Activated gamma-delta T cell (primary cell): ENCODE measurements around the gene TRABD2B.
"Not testable (repeated sequence)": the region's sequence is repeated elsewhere in the genome, so short reads cannot be mapped to it uniquely, and the experiment has no call there.

Experiments
- DNase-seq: peaks from one replicate; lab custom pipeline; 2025; lab: John Stamatoyannopoulos, UW

Gene TRABD2B

GRCh38 chr1:47967864-47968555 is 29.2 kb downstream of the TRABD2B start:
- no peak for DNase-seq

- no peak for DNase-seq
Measured at GRCh38 chr1:47965816-47966215, 31.4 kb downstream of the TRABD2B start.

GRCh38 chr1:47964636-47965035 is 32.5 kb downstream of the TRABD2B start:
- DNase-seq = no peak

GRCh38 chr1:47963568-47964358 is 33.4 kb downstream of the TRABD2B start:
- DNase-seq = no peak

- DNase-seq = no peak
Measured at GRCh38 chr1:47962750-47963492, 34.3 kb downstream of the TRABD2B start.

- not testable (repeated sequence) for DNase-seq
Measured at GRCh38 chr1:47961835-47962234, 35.4 kb downstream of the TRABD2B start.

GRCh38 chr1:47956491-47956890 is 40.7 kb downstream of the TRABD2B start:
- DNase-seq = not testable (repeated sequence)

- no peak for DNase-seq
Measured at GRCh38 chr1:47953661-47954060, 43.5 kb downstream of the TRABD2B start.

- no peak for DNase-seq
Measured at GRCh38 chr1:47951545-47952235, 45.5 kb downstream of the TRABD2B start.

GRCh38 chr1:47951026-47951425 is 46.2 kb downstream of the TRABD2B start:
- DNase-seq = no peak

- no peak for DNase-seq
Measured at GRCh38 chr1:47950471-47950870, 46.7 kb downstream of the TRABD2B start.

GRCh38 chr1:47948126-47948525 is 49.1 kb downstream of the TRABD2B start:
- no peak for DNase-seq

GRCh38 chr1:47947531-47947930 is 49.7 kb downstream of the TRABD2B start:
- no peak for DNase-seq

- DNase-seq = no peak
Measured at GRCh38 chr1:47944561-47944960, 52.6 kb downstream of the TRABD2B start.

GRCh38 chr1:47942240-47942629 is 55.0 kb downstream of the TRABD2B start:
- no peak for DNase-seq

- DNase-seq = no peak
Measured at GRCh38 chr1:47941609-47942239, 55.5 kb downstream of the TRABD2B start.

GRCh38 chr1:47940779-47941178 is 56.4 kb downstream of the TRABD2B start:
- DNase-seq = no peak

- no peak for DNase-seq
Measured at GRCh38 chr1:47940326-47940725, 56.9 kb downstream of the TRABD2B start.

- no peak for DNase-seq
Measured at GRCh38 chr1:47938520-47938919, 58.7 kb downstream of the TRABD2B start.

- no peak for DNase-seq
Measured at GRCh38 chr1:47937586-47938254, 59.5 kb downstream of the TRABD2B start.
